Measurements from ENCODE around the gene NRIP3.
"Not testable (repeated sequence)": the region's sequence is repeated elsewhere in the genome, so short reads cannot be mapped to it uniquely, and the experiment has no call there.

Gene NRIP3

DNA sequence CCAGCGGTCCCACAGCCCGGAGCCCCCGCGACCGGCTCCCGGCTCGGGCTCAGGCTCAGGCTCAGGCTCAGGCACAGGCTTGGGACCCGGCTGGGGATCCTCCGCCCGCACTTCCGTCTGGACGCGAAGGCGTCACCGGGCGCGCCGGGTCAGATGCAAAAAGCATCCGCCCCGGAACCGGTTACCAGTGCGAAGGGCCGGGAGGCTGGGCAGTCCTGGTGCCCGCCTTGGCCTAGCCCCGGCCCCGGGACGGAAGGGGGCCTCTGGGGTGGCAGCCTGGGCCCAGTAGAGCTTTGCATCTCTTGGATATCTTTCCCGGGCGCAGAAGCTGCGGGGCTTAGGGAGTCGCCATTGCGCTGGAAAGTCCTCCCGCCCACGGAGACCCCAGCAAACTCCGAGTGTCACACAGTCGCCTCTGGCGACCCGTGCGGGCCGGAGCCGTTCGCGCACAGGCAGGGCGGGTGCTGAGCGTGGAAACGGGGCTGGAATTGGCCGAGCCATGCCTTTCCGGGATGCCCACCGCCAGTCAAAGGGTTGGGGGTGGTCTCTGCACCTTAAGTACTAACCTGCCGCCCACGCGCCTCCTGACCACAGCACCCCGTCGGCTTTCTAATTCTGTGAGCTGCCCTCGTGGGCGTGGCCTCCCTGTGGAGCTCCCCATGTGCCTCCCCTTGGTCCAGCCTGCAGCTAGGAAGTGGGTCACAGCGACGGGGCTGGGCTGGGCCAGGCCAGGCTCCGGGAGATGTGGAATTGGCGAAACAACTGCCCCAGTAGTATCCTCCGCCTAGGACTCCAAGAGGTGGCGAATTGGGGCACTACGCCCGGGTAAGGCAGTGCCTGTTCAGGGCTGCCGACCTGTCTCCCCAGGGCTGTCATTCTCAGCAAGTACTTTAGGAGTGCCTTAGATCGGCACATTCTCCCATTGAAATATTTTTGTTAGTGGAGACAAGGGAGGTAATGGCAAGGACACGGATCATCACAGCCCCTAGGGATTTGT, 39.2 kb downstream of the NRIP3 start, which contains the start of gene TMEM9B:
Gene TMEM9B (minus strand): TSS at position 119 of the 997 bp plus-strand sequence. CDS start 129 bp downstream, outside the sequence.
- peak; percentile 46 to 61 for DNase-seq

DNA sequence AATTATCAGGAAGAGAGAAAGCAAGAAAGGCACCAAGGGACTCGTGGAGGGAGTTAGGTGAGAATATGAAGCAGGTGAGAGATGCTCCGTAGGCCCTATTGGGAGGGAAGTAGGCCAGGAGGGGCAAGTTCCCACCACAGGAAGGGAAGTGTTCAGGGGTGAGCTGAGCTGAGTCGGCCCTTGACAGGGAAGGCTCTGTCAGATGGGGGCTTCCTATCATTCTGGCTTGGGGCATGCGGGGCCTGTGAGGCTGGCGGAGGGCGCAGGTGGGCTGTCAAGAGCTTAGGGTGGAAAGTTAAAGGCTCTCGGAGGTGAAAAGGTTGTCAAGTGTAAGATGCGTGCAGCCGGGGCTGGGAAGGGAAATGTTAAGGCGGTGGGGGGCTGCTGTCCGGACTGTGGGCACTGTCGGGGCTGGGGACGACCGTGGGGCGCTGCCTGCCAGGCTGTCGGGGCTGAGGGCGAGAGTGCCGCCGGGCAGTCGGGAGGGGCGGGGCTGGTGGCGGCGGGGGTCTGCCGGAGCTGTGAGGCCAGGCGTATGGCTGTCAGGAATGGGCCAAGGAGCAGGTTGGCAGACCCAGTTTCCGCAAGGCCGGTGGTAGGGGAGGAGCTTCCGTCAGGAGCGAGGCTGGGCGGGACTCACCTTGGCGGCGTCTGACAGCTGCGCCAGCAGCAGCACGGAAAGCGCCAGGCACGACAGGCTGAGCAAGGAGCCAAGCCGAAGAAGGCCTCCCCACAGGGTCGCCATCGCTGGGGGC, 40.1 kb downstream of the NRIP3 start:
- peak; percentile 24 to 38 for DNase-seq

DNA sequence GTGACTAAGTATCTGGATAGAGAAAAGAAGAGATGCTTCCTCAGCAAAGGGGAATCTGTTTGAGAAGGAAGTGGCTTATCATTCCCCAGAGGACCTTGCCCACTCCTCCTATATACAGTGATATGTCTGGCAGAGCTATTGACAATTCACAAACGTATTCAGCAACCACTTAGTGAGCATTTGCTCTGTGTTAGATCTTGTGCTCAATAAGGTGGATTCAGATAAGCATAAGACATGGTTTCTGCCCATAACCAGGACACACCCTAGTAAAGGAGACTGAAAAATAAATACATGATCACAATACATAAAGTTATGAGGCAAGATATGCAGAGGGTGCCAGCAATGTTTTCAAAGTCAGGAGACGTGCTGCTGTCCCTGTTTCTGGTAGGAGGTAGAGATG, 41.0 kb downstream of the NRIP3 start:
- DNase-seq: no peak

DNA sequence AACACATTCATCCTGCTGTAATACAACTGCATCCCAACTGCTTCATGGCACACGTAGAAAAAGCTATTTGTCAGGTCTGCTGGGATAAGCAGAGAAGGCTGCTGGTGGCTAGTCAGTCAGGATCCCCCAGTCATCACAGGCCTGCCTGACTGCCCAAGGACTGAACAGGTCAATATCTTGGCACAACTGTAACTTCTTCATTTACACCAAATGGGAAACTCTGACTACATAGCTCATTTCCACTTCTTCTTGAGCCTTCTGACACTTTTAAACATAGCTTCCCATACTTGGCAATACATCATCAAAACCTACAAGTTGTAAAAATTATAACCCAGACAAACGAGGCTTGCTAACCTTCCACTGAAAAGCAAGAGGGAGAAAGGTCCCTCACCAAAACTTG, 42.4 kb downstream of the NRIP3 start:
- DNase-seq: no peak

DNA sequence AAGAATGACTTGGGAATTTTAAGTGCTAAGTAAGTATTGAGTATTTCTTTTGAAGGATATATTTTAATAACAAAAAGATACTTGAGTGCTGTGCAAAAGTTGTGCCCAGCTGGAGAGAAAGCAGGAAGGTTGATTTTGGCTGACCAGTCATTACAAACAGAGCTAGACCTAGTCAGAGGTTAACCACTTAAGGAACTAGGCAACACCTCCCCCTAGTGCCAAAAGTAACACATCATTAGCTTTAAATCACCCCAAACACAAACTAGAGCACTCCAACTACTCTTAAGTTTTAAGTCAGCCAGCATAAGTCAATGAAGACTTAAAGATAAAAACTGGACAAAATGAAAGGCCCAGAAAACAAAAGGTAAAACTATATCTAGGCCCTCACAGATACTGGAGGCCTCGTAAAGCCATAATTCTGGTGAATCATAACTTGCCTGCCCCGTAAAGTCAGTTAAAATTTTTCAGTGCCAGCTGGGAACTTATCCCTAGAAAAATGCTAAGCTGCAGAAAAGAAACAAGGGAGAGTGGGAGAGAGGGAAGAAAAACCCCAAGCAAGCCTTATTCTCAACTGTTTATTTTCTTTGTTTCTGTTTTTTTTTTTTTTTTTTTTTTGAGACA, 44.1 kb downstream of the NRIP3 start:
- peak; percentile 19 to 25 for DNase-seq

DNA sequence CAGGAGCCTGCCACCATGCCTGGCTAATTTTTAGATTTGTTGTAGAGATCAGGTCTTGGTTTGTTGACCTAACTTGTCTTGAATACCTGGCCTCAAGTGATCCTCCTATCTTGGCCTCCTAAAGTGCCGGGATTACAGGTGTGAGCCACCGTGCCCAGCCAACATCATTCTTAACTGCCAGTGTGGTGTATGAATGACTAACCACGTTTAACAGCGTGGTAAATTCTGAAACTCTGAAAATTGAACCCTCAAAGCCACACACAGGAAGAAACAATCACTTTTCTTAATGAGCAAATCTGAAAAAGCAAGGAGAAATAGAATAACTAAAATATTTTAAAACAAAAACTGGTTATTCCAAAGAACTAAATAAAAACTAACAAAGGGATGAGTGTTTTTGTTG, 46.9 kb downstream of the NRIP3 start:
- no peak for DNase-seq

DNA sequence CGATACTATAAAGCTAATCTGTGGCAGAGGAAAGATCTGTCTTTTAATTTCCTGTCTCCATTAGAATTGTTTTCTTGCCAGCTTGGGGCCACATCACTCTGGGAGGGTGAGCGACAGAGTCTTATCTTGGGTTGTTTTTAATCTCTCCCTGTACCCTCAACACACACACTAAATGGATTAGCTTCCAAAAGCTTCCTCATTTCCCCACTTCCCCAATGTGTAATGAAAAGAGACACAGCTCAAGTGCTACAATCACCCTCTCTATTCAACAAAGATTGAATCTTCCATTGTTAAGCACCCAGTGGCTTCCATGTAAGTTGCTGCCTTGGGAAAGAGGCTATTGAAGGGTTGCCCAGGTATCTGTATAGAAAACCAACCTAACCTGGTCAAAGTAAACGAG, 54.9 kb downstream of the NRIP3 start:
- DNase-seq: no peak

DNA sequence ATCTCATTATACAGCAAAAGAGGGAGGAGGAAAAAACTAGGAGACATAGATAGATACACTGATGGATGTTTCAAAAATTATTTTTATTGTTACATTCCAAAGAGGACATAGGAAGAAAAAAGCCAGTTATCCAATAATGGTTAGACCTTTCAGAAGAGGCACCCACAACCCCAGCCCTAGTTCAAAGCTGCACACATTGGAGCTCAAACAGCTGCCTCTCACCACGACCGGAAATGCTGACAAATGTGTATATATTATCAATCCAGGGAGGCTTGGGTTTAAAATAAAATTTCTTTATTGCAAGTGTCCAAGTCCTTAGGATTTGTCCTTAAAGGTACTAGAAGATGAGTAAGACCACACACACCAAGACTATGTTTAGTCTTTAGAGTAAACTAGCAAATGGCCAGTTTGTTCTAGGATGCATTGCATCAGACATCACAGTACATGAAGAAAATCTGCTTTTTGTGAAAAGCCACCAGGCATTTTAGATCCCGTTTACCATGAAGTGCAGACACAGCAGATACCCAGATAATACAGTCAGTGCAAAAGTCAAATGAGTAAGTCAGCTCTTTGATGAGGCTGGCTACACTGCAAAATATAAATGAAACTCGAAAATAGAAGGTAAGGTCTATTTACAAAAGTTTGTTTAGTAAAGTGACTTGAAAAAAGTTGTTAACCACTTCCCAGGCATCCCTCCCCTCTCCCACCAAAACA, 56.4 kb downstream of the NRIP3 start:
- DNase-seq: no peak

DNA sequence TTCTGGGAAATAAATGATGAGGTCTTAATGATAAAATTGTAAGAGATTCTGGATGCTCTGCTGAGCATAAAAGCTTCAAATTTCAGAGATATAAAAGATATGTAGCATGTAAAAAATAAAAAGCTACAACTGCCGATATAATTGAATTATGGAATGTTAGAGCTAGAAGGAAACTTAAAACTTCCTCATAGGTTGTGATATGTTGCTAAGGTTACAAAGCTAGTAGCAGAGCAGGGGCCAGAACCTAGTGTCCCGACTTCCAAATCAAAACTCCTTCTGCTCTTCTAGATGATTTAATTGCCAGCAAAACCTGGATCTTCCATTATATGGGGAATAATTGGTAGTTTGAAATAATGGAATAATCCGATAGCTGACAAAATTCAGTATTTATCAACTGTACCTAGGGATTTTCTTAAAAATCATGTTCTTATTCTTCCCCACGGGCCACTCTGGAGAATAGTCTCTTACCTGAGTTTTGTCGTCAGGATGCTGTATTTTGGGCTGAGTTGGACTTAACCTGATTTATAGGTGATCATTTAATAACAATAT, 61.2 kb downstream of the NRIP3 start, which contains the start of gene ASCL3:
Gene ASCL3 (minus strand): TSS at position 499 of the 549 bp plus-strand sequence. CDS start 4,855 bp downstream, outside the sequence.
- DNase-seq: no peak

DNA sequence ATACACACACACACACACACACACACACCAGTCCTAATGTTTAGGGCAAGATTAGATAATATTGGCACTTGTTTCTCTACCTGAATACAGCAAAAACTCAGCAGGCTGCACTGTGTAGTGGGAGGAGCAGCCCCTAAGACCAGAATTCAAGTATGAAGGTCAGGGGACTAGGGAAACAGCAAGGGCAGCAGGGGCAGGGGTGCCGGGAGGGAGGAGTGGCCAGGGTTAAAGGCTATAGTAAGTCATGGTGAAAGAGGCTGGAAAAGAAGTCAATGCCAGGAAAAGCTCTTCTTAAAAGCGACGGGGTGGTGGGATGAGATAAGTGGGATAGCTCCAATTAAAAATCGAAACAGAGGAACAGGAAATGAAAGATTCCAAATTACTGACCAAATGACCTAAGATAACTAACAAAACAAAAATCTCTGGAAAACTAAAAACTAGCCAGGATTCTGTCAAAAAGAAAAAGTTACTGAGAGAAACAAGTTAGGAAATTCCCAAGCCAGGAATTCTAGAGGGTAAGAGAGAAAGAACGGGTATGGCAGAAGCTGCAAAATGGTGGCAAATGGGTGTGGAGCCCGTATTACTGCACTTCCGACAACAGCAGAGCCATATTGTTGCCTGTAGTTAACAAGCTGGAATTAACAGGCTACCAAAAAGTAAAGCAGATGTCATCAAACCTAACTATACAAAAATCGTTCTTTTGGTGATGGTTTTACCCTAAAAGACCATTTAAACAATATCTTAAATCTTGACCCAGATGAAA, 62.3 kb downstream of the NRIP3 start:
- DNase-seq: no peak

DNA sequence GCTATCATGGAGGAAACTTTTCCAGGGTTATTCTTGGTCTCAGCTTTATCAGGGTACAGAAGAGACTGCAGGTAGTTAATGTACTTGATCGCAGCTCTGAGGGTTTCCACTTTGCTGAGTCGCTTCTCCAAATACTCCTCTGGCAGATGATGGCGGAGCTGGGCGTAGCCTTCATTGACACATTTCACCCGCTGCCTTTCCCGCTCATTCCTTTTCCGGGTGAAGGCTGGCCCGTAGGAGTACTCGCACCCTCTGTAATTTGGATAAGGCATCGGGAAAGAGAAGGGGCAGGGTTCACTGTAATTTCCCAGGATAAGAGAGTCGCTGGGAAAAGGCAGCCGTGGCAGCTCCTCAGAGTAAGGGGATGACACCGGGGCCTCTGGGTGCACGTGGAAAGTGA, 66.1 kb downstream of the NRIP3 start:
- DNase-seq: no peak

DNA sequence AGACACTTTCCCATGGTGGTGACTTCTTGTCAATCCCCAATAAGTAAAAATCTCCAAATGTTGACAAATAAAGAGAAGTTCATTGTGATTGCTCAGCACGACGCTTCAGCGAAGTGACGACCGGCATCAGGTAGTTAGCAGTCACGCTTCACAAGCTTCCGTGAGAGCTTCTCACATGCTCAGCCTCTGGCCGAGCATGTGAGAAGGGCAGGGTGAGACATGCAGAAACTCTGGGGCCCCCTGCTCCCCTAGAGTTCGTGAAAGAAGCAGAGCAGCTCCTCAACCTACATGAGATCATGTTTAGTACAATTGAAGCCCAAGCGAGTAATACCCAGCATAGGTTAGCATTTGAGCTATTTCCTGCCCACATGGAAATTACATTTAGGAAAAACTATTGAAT, 66.6 kb downstream of the NRIP3 start:
- DNase-seq: no peak

DNA sequence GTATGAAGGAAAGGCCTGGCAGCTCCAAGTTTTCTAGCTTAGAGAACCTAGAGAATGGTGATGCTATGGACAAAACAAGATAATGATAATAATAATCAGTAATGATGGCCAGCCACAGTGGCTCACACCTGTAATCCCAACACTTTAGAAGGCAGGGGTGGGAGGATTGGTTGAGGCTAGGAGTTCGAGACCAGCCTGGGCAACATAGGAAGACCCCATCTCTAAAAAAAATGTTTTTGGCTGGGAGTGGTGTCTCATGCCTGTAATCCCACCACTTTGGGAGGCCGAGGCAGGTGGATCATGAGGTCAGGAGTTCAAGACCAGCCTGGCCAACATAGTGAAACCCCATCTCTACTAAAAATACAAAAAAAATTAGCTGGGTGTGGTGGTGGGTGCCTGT, 68.0 kb downstream of the NRIP3 start:
- not testable (repeated sequence) for DNase-seq

DNA sequence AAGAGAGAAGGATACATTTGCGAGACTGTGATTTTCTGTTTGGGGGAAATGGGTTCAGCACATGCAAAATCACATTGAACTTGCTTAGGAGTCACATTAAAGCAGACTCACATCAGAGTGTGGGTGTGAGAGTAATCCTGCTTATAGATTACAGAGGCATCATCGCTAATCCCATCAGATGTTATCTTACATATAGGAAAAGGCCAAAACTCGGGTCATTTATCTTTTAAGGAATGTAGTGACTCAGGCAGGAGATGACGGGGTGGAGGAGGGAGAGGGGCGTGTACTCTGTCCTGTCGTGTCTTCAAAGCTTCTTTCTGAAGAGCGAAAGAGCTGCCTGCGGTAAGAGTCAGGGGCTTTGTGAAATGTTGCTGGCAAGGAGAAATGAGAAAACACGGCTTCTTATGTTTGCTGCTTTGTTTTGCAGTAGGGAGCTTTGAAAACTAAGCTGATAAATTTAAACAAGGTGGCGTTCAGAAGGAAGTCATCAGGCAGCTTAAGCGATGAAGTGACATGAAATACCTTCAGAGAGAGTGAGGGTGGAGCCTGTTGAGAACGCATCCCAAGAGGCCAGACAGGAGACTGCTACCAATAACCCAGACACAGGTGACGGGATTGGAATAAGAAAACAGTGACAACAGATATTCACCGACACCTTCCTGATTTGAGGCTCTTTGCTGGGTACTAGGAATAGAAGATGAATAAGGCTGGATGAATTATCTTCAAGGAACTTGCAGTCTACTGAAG, 68.9 kb downstream of the NRIP3 start:
- no peak for DNase-seq

DNA sequence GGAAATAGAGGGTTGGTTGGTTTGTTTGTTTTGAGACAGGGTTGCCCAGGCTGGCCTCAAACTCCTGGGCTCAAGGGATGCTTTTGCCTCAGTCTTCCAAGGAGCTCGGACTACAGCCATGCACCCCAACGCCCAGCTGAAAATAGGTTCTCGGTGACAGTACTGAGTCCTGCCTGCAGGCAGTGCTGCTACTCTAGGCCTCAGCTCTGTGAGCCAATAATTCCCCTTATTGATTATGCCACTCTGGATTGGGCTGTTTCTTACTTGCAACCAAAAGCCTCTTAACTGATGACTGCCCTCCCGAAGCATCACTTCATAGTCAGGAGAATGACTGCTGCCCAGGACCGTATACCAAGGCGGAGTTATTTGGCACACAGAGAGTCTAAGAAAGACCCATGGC, 69.9 kb downstream of the NRIP3 start:
- no peak for DNase-seq

DNA sequence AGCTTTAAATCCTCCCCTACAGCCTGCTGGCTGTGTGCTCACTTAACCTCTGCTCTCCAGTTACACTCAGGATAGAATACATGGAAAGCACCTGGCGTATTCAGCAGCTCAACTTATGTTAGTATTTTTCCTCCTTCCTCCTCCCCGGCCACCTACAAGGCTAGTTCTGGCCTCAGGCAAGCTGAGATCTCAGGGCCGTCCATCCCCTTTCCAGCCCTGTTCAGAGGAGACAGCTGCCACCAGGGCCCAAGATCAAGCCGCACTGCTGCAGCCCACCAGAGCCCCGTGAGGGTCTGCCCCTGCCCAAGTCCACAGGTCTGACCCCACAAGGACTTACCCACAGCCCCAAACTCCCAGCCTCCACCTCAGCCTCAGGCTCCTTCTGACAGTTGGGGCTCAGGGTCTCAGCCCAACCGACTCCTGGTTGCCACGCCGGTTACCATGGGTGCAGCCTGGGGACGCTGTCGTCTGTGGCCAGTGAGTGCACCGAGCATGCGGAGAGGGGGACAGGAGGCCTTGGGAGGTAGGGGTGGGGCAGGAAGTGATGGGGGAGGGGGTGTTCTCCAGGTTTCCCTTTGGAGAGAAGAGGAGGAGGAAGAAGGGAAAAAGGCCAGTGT, 71.1 kb downstream of the NRIP3 start, which contains the start of gene C11orf16:
Gene C11orf16 (minus strand): TSS at position 384 of the 617 bp plus-strand sequence. CDS start 639 bp downstream, outside the sequence.
- DNase-seq: no peak
